Erythroblast (primary cell): ENCODE data around the gene ABCC6.
"Not testable (repeated sequence)": the region's sequence is repeated elsewhere in the genome, so short reads cannot be mapped to it uniquely, and the experiment has no call there.

Experiments
- GATA1 ChIP-seq: IDR thresholded peaks from 2 replicates; pipeline ENCODE4 v1.6.1; 2011; ENCODE audit warnings: low read depth, mild to moderate bottlenecking, control low read depth, low read length, moderate library complexity
- POLR2A ChIP-seq: IDR thresholded peaks from 2 replicates; pipeline ENCODE4 v1.6.1; 2011; ENCODE audit warnings: mild to moderate bottlenecking, low read length

DNA sequence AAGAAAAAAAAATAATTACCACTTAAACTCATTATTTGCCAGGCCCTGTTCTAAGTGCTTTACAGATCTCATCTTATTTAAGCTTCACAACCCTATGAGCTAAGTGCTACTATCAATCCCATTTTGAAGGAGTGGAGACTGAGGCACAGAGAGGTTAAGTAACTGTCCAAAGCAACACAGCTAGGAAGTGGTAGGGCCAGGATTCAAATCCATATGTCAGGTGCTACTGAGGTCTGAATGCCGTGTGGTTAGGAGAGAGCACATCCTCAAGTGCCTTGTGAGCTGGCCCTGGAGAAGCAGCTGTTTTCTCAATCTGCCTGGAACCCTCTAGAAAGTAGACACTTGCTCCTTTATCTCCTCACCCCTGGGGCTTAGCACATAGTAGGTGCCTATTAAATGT is 11.9 kb downstream of the ABCC6 start:
- not testable (repeated sequence) for TF ChIP-seq POLR2A, GATA1
